RCC 7860 (cell line): ENCODE data around the gene EIF5A.
A peak's percentile ranks its signal among the peaks of the same experiment; 100 is the strongest.

Source experiments
- DNase-seq: peaks from one replicate; pipeline ENCODE4 v3.0.0-alpha.2; 2015; ENCODE audit warnings: low spot score
- FAIRE-seq: peaks from 2 replicates; lab custom pipeline; 2012; peaks lifted over from hg19 to GRCh38; lab: Jason Lieb, UNC

Gene EIF5A

DNA sequence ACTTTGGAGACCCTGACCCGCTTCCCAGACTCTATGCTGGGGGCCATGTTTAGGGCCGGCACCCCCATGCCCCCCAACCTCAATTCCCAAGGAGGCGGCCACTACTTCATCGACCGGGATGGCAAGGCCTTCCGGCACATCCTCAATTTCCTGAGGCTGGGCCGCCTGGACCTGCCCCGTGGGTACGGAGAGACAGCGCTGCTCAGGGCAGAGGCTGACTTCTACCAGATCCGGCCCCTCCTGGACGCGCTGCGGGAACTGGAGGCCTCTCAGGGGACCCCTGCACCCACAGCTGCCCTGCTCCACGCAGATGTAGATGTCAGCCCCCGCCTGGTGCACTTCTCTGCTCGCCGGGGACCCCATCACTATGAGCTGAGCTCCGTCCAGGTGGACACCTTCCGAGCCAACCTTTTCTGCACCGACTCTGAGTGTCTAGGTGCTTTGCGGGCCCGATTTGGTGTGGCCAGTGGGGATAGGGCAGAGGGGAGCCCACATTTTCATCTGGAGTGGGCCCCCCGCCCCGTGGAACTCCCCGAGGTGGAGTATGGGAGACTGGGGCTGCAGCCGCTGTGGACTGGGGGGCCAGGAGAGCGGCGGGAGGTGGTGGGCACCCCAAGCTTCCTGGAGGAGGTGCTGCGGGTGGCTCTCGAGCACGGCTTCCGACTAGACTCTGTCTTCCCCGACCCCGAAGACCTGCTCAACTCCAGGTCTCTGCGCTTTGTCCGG, 45.6 kb downstream of the EIF5A start:
- no peak for FAIRE-seq

GRCh38 chr17:7354262-7354843, 46.9 kb downstream of the EIF5A start:
- FAIRE-seq, result no peak

More for the DNA sequence above, 45.6 kb downstream of the EIF5A start:
- DNase-seq, result no peak

DNA sequence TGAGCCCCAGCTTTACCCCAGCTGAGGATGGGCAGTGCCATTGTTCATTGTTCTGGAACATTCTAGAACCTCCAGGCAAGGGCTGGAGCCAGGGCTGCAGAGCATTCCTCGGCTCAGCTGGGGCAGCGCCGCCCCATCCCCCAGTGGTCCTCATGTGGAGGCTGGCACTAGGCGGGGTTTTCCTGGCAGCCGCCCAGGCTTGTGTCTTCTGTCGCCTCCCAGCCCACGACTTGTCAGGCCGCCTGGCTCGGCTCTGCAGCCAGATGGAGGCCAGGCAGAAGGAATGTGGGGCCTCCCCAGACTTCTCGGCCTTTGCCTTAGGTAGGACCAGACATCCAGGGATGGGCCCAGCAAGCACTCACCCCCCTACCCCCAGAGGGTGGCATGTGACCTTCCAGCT, 47.6 kb downstream of the EIF5A start, which contains the start of gene TMEM95:
Gene TMEM95 (plus strand): TSS at position 104 of the 400 bp plus-strand sequence. CDS start 49 bp downstream, at position 153.
- no peak for FAIRE-seq
- no peak for DNase-seq

More at GRCh38 chr17:7354262-7354843, 46.9 kb downstream of the EIF5A start:
- DNase-seq, result peak; percentile 47

GRCh38 chr17:7355573-7355972, 48.1 kb downstream of the EIF5A start:
- FAIRE-seq (no peak), DNase-seq (no peak)

DNA sequence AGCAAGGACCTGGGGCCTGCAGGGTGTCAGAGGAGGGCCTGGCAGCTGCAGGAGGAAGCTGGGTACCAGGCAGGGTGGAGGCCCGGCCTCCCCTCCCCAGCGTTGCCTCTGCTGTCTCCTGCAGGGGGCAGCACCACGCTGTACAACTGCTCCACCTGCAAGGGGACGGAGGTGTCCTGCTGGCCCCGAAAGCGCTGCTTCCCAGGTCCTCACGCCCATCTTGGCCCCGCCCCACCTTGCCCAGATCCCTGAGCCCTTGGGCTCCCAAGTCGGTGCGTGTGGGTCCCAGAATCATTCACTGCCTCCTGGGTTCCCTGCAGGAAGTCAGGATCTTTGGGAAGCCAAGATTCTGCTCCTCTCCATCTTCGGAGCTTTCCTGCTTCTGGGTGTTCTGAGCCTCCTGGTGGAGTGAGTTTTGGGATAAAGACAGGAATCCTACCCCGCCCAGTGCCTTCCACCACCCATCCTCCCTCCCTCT, 48.7 kb downstream of the EIF5A start:
- DNase-seq, result peak; percentile 33
- no peak for FAIRE-seq

GRCh38 chr17:7356756-7357155, 49.3 kb downstream of the EIF5A start:
- no peak for DNase-seq
- no peak for FAIRE-seq

- FAIRE-seq (no peak), DNase-seq (no peak)
Measured at GRCh38 chr17:7357381-7357780, 50.0 kb downstream of the EIF5A start.

- no peak for FAIRE-seq
Measured at GRCh38 chr17:7361906-7362305, 54.5 kb downstream of the EIF5A start.

More at GRCh38 chr17:7361906-7362305, 54.5 kb downstream of the EIF5A start:
- DNase-seq, result no peak
